Ureter (tissue), 1 donor: Measurements from ENCODE around the gene ZBTB46. TPM values are rescaled to one million over a fixed set of nuclear protein-coding genes. Genes with fewer than 3 reads are reported as not detected.
"Not testable (repeated sequence)": the region's sequence is repeated elsewhere in the genome, so short reads cannot be mapped to it uniquely, and the experiment has no call there.

Experiments
- DNase-seq: peaks from one replicate; pipeline ENCODE4 v3.0.0-alpha.2; 2020; ENCODE audit warnings: low spot score
- total RNA-seq: library from RNA; stranded (reverse); gene quantifications from one replicate; pipeline ENCODE4 v1.2.4, GENCODE V29; 2023
- donor health status: DM: yes; HTN: yes; CAD: no.

Gene ZBTB46
- total RNA-seq, 1 donor from 2014 or later, result 10.2 TPM

DNA sequence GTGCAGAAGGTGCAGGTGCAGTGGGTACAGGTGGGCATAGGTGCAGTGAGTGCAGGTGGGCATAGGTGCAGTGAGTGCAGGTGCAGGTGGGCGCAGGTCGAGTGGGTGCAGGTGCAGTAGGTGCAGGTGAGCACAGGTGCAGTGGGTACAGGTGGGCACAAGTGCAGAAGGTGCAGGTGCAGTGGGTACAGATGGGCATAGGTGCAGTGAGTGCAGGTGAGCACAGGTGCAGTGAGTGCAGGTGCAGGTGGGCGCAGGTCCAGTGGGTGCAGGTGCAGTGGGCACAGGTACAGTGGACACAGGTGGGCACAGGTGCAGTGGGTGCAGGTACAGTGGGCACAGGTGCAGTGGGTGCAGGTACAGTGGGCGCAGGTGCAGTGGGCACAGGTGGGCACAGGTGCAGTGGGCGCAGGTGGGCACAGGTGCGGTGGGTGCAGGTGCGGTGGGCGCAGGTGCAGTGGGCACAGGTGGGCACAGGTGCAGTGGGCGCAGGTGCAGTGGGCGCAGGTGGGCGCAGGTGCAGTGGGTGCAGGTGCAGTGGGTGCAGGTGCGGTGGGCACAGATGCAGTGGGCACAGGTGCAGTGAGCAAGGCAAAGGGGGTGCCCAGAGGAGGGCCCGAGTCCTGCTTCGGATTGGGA is 15.3 kb downstream of the ZBTB46 start:
- no peak for DNase-seq

GRCh38 chr20:63814891-63815614 is 16.0 kb downstream of the ZBTB46 start:
- no peak for DNase-seq

- DNase-seq, result no peak
These were observed 19.6 kb downstream of the ZBTB46 start for GRCh38 chr20:63811491-63811875.

- DNase-seq, result no peak
These were observed 20.2 kb downstream of the ZBTB46 start for GRCh38 chr20:63810730-63811490.

DNA sequence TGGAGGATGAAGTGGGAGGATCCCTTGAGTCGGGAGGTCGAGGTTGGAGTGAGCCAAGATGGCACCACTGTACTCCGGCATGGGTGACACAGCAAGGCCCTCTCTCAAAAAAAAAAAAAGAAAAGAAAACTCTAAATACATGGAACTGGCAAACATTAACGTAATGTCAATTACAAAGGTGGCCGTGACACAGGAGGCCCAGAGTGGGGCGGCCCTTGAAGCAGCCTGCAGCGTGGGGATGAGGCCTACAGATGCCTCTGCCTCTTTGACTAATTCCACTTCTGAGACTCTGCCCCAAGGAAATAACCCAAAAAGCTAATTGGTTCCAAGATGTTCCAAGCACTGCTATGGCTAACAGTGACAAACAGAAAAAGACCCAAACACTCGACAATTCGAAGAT is 21.2 kb downstream of the ZBTB46 start:
- DNase-seq, result no peak

DNA sequence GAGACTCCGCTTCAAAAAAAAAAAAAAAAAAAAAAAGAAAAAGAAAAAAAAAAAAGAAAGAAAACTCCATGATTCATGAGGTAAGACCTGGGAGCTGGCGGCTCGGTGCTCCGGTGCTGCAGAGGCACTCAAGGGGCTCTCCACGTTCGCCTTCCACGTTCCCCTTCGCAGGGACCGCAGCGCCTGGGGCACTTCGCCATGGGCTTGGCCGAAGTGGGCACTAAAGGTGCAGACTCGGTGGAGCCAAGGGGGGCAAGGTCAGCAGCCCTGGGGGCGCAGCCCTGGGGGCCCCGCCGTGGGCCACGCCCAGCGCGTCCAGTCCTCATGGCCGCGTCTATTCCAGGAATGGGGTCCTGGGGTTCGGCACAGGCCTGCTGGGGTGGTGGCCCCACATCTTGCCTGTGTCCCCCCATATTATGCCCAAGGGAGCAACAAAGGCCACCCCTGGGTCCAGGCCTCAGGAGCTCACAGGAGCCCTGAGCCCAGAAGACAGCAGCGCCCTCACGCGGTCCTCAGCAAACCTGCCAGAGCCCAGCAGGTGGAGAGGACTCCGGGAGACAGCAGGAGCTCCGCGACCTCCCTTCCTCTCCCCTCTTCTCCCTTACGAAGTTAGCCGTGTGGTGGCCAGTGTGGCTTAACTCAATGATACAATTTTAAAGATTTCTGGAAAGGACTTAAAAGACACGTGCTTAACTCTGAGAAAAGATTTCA is 21.9 kb downstream of the ZBTB46 start:
- no peak for DNase-seq

DNA sequence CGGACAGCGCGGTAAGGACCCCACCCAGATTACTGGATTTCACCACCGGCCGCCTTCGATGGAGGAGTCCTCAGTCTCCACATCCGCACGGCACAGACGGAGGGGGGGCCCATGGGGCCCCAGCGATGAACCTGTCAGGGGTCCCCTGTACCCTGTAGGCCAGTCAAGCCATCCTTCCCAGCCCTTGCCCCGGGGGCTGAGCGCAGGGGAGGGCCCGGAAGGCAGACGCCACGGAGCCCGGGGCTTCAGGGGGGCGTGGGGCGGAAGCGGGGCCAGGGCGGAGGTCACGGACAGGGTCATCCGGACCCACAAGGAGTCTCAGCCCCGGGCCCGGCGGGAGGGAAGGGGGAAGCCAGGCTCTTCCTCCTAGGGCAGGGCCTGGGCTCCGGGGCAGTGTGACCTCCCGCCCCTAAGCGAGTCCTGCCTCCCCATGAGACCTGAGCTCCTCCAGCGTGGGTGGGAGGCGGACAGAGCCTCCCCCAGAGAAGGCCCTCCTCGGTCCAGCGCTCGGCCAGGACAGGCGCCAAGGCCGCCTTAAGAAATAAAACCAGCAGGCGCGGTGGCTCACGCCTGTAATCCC is 22.8 kb downstream of the ZBTB46 start:
- DNase-seq, result no peak

DNA sequence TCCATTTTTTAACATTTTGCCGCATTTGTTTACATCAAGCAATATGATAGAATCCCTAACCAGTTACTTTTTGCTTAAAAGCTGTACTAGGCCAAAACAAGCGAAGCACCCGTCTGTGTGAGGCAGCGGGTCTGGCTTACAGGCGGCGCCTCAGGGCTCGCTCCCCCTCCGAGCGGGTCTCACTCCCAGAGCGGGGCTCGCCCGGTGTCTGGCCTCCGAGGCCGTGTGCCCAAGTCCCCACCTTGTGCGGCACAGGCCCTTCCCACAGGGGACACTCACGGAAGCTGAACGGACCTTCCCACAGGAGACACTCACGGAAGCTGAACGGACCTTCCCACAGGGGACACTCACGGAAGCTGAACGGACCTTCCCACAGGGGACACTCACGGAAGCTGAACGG is 23.4 kb downstream of the ZBTB46 start:
- DNase-seq, result no peak

- DNase-seq, result no peak
These were observed 26.8 kb downstream of the ZBTB46 start for GRCh38 chr20:63804308-63804636.

GRCh38 chr20:63802469-63803240 is 28.4 kb downstream of the ZBTB46 start:
- DNase-seq, result no peak

DNA sequence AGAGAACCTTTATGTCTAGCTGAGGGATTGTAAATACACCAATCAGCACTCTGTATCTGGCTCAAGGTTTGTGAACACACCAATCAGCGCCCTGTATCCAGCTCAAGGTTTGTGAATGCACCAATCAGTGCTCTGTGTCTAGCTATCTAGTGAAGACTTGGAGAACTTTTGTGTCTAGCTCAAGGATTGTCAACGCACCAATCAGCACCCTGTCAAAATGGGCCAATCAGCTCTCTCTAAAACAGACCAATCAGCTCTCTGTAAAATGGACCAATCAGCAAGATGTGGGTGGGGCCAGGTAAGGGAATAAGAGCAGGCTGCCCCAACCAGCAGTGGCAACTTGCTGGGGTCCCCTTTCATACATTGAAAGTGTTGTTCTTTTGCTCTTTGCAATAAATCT is 29.9 kb downstream of the ZBTB46 start:
- DNase-seq, result not testable (repeated sequence)

DNA sequence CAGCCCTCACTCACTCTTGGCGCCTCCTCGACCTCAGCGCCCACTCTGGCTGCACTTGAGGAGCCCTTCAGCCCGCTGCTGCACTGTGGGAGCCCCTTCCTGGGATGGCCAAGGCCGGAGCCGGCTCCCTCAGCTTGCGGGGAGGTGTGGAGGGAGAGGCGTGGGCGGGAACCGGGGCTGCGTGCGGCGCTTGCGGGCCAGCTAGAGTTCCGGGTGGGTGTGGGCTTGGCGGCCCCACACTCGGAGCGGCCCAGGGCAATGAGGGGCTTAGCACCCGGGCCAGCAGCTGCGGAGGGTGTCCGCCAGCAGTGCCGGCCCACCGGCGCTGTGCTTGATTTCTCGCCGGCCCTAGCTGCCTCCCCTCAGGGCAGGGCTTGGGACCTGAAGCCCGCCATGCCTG is 30.7 kb downstream of the ZBTB46 start:
- DNase-seq, result not testable (repeated sequence)

GRCh38 chr20:63799127-63799526 is 31.9 kb downstream of the ZBTB46 start:
- DNase-seq, result not testable (repeated sequence)

DNA sequence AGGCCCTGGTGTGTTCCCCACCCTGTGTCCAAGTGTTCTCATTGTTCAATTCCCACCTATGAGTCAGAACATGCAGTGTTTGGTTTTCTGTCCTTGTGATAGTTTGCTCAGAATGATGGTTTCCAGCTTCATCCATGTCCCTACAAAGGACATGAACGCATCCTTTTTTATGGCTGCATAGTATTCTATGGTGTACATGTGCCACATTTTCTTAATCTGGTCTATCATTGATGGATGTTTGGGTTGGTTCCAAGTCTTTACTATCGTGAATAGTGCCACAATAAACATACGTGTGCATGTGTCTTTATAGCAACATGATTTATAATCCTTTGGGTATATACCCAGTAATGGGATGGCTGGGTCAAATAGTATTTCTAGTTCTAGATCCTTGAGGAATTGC is 33.9 kb downstream of the ZBTB46 start:
- not testable (repeated sequence) for DNase-seq

- no peak for DNase-seq
These were observed 35.8 kb downstream of the ZBTB46 start for GRCh38 chr20:63795178-63795830.

DNA sequence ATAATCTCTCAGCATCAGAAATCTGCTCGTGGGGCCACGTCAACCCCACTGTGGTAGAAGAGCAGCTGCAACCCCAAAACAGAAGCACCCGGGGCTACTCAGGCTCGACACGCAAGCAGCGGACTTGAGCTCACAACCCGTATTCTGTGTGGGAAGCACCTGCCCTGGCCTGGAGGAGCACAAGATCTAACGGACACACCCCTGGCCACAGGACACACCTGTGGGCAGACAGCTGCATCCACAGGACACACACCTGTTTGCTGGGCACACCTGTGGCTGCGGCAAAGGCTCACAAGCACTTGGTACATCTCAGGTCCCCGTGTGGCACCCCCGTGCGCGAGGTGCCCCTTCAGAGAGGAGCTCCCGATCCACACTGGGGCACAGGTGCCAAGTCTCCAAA is 36.5 kb downstream of the ZBTB46 start:
- DNase-seq, result no peak

DNA sequence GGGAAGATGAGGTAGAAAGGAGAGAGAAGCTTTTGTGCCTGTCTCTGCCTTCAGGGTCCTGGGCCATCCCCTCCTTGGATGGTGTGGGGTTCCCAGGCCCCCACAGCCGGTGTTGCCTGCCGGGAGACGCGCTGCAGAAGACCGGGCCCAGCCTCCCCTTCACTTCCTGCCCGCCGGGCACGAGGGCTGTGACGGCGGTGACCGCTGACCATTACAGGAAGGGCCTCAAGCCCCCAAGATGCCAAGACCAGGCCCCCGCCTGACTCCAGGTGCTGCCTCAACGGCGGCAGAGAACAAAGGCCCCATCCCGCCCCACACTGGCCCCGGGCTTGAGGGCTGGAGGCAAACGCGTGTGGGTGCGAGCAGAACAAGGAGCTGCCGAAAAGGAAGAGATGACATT is 38.2 kb downstream of the ZBTB46 start:
- no peak for DNase-seq

DNA sequence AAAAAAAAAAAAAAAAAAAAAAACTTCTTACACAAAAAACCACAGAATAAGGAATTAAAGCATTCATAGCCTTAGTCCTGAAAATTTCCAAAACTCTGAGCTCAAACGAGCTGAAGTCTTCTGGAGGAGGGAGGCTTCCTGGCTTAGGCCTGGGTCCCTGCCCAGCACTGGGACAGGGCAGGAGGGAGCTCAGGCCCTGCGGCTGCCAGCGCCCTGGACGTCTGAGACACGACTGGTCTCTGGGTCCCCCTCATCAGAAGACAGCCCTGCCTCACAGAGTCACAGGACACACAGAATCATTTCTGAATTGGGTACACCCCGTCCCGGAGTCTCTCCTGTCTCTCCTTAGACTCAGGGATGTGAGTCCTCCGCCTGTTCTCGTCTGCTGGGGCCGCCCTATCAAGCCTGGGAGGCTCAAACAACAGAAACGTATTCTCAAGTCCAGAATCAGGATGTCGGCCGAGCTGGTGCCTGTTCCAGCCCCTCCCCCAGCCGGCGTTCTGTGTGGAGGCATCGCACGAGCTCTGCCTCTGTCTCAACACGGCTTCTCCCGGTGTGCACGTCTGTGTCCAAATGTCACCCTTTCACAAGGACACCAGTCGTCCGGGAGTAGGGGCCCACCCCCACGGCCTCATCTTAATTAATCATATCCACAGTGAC is 39.4 kb downstream of the ZBTB46 start:
- DNase-seq, result no peak

DNA sequence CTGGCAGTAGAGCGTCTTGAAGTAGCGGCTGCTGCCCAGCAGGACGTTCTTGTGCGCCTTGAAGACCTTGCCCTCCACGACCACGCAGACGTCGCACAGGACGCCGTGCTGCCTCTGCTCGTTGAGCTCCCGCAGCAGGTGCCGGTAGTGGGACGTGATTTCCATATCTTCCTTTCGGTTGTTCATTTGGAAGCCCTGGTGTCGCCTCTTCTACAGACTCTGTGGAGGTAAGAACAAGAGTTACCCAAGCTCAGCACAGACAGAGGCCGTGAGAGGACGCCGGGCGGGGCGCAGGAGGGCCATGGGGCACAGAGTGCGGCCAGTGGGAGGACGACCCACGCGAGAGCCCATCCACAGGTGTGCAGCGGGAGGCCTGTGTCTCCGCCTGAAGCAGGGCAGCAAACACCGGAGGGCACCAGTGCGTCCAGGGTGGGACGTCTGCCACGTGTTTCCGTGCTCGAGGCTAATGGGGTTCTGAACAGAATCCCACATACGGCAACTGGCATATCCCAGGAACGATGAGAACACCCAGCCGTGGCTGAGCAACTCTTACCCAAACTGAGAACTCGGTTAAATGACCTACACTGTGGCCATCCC is 40.4 kb downstream of the ZBTB46 start:
- DNase-seq, result no peak
